HEK293 (cell line): Measurements from ENCODE around the gene MKLN1.

Experiments
- CTCF ChIA-PET: fragments of 350-600 bp; formaldehyde crosslinking; extraction: SDS; loops from one replicate; lab custom pipeline; 2021; ENCODE audit warnings: antibody characterized with exemption; lab: Yijun Ruan, JAX
- POLR2A ChIA-PET: fragments of 300-600 bp; formaldehyde crosslinking; extraction: SDS; loops from one replicate; lab custom pipeline; 2020; ENCODE audit warnings: antibody characterized with exemption, inconsistent platforms; lab: Yijun Ruan, JAX
- H3K27ac ChIP-seq: fragments of 200-500 bp; sonication (Bioruptor generic); 2 replicates; pipeline ENCODE4 v1.5.1; 2014; ENCODE audit warnings: low read depth, low read length, control low read depth, inconsistent platforms; ENCODE audit errors: extremely low read depth
- H3K36me3 ChIP-seq, 2 experiments: fragments of 200-500 bp in 1 of 2; sonication (Bioruptor generic) in 1 of 2; 1 replicate in 1 of 2; 2 replicates in 1 of 2; pipeline ENCODE4 v1.5.1; 2014 to 2017; ENCODE audit warnings: inconsistent platforms in 2 of 2, low read length in 2 of 2; ENCODE audit not compliant: control insufficient read depth in 2 of 2, insufficient read depth in 1 of 2
- H3K4me1 ChIP-seq: fragments of 200-500 bp; sonication (Bioruptor generic); 2 replicates; pipeline ENCODE4 v1.5.1; 2014; ENCODE audit warnings: mild to moderate bottlenecking, low read length, inconsistent platforms; ENCODE audit not compliant: control insufficient read depth, insufficient read depth
- H3K4me3 ChIP-seq: 2 replicates; pipeline ENCODE4 v1.5.1; 2011; ENCODE audit warnings: low read depth, mild to moderate bottlenecking, control low read depth, low read length, moderate library complexity
- H3K9me3 ChIP-seq: fragments of 200-500 bp; sonication (Bioruptor generic); 2 replicates; pipeline ENCODE4 v1.5.1; 2014; ENCODE audit warnings: low read depth, low read length, inconsistent platforms; ENCODE audit not compliant: control insufficient read depth, insufficient read depth
- HOXC10 ChIP-seq: sonication (generic); formaldehyde crosslinking; IDR thresholded peaks from 2 replicates; pipeline ENCODE4 v1.8.1; 2023; ENCODE audit warnings: mild to moderate bottlenecking, missing genetic modification reagents
- MZF1 ChIP-seq: fragments of 450-650 bp; formaldehyde crosslinking; IDR thresholded peaks from 2 replicates; pipeline ENCODE4 v1.5.1; 2017; ENCODE audit warnings: missing biosample characterization, missing genetic modification characterization, borderline replicate concordance
- TCF7L2 ChIP-seq: IDR thresholded peaks from 2 replicates; pipeline ENCODE4 v1.6.1; 2011; ENCODE audit warnings: low read depth, mild to moderate bottlenecking, inconsistent platforms, low read length, moderate library complexity, borderline replicate concordance
- ZBTB20 ChIP-seq: fragments of 450-650 bp; formaldehyde crosslinking; IDR thresholded peaks from 2 replicates; pipeline ENCODE4 v1.5.1; 2016; ENCODE audit warnings: missing biosample characterization, missing genetic modification characterization
- ZBTB8A ChIP-seq: fragments of 450-650 bp; formaldehyde crosslinking; IDR thresholded peaks from 2 replicates; pipeline ENCODE4 v1.5.1; 2016; ENCODE audit warnings: missing biosample characterization, missing genetic modification characterization
- ZNF10 ChIP-seq: fragments of 450-650 bp; formaldehyde crosslinking; IDR thresholded peaks from 2 replicates; pipeline ENCODE4 v1.5.1; 2017; ENCODE audit warnings: missing biosample characterization, missing genetic modification characterization
- ZNF174 ChIP-seq: fragments of 450-650 bp; formaldehyde crosslinking; IDR thresholded peaks from 2 replicates; pipeline ENCODE4 v1.5.0; 2017; ENCODE audit warnings: missing biosample characterization, mild to moderate bottlenecking, missing genetic modification characterization
- ZNF266 ChIP-seq: fragments of 450-650 bp; formaldehyde crosslinking; IDR thresholded peaks from 2 replicates; pipeline ENCODE4 v1.5.1; 2016; ENCODE audit warnings: missing biosample characterization, missing genetic modification characterization, low read depth
- ZNF302 ChIP-seq: fragments of 450-650 bp; formaldehyde crosslinking; IDR thresholded peaks from 2 replicates; pipeline ENCODE4 v1.5.1; 2016; ENCODE audit warnings: missing biosample characterization, missing genetic modification characterization, low read depth
- ZNF335 ChIP-seq: fragments of 450-650 bp; formaldehyde crosslinking; conservative IDR thresholded peaks from 2 replicates; pipeline ENCODE4 v1.5.1; 2016; ENCODE audit warnings: missing biosample characterization, missing genetic modification characterization
- ZNF677 ChIP-seq: fragments of 450-650 bp; IDR thresholded peaks from 2 replicates; pipeline ENCODE4 v1.5.0; 2018; ENCODE audit warnings: missing biosample characterization, mild to moderate bottlenecking, missing genetic modification characterization, moderate library complexity
- ZSCAN30 ChIP-seq: fragments of 450-650 bp; IDR thresholded peaks from 2 replicates; pipeline ENCODE4 v1.5.1; 2018; ENCODE audit warnings: missing biosample characterization, mild to moderate bottlenecking, missing genetic modification characterization, moderate library complexity
- TF ChIP-seq, protein P1 (sequence below): fragments of 450-650 bp; formaldehyde crosslinking; IDR thresholded peaks from 2 replicates; pipeline ENCODE4 v1.5.1; 2016; ENCODE audit warnings: missing biosample characterization, missing genetic modification characterization, low read depth
- TF ChIP-seq, protein P2 (sequence below): fragments of 450-650 bp; formaldehyde crosslinking; IDR thresholded peaks from 2 replicates; pipeline ENCODE4 v1.5.1; 2016; ENCODE audit warnings: missing biosample characterization, missing genetic modification characterization
- TF ChIP-seq, protein P3 (sequence below): fragments of 450-650 bp; formaldehyde crosslinking; IDR thresholded peaks from 2 replicates; pipeline ENCODE4 v1.5.1; 2016; ENCODE audit warnings: missing biosample characterization, missing genetic modification characterization

MKLN1 gene

DNA sequence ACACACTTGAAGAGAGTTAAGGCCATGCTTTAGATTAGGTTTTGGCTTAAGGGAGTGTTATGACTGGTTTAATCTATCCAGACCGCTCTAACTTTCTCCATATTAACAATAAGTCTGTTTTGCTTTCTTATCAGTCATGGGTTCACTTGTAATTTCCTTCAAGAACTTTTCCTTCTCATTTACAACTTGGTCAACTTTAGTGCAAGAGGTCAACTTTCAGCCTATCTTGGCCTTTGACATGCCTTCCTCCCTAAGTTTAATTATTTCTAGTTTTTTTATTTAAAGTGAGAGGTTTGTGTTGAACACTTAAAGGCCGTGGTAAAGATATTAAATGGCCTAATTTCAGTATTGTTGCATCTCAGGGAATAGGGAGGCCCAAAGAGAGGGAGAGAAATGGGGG lies 75.6 kb downstream of the MKLN1 start (continued):
- TF ChIP-seq, protein P1, sequence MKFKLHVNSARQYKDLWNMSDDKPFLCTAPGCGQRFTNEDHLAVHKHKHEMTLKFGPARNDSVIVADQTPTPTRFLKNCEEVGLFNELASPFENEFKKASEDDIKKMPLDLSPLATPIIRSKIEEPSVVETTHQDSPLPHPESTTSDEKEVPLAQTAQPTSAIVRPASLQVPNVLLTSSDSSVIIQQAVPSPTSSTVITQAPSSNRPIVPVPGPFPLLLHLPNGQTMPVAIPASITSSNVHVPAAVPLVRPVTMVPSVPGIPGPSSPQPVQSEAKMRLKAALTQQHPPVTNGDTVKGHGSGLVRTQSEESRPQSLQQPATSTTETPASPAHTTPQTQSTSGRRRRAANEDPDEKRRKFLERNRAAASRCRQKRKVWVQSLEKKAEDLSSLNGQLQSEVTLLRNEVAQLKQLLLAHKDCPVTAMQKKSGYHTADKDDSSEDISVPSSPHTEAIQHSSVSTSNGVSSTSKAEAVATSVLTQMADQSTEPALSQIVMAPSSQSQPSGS (tag by site-specific recombination): no peak
- TF ChIP-seq ZSCAN30 (tag by site-specific recombination): no peak
- TF ChIP-seq ZNF335: no peak
- TF ChIP-seq, protein P2, sequence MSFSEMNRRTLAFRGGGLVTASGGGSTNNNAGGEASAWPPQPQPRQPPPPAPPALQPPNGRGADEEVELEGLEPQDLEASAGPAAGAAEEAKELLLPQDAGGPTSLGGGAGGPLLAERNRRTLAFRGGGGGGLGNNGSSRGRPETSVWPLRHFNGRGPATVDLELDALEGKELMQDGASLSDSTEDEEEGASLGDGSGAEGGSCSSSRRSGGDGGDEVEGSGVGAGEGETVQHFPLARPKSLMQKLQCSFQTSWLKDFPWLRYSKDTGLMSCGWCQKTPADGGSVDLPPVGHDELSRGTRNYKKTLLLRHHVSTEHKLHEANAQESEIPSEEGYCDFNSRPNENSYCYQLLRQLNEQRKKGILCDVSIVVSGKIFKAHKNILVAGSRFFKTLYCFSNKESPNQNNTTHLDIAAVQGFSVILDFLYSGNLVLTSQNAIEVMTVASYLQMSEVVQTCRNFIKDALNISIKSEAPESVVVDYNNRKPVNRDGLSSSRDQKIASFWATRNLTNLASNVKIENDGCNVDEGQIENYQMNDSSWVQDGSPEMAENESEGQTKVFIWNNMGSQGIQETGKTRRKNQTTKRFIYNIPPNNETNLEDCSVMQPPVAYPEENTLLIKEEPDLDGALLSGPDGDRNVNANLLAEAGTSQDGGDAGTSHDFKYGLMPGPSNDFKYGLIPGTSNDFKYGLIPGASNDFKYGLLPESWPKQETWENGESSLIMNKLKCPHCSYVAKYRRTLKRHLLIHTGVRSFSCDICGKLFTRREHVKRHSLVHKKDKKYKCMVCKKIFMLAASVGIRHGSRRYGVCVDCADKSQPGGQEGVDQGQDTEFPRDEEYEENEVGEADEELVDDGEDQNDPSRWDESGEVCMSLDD (tag by site-specific recombination): no peak

DNA sequence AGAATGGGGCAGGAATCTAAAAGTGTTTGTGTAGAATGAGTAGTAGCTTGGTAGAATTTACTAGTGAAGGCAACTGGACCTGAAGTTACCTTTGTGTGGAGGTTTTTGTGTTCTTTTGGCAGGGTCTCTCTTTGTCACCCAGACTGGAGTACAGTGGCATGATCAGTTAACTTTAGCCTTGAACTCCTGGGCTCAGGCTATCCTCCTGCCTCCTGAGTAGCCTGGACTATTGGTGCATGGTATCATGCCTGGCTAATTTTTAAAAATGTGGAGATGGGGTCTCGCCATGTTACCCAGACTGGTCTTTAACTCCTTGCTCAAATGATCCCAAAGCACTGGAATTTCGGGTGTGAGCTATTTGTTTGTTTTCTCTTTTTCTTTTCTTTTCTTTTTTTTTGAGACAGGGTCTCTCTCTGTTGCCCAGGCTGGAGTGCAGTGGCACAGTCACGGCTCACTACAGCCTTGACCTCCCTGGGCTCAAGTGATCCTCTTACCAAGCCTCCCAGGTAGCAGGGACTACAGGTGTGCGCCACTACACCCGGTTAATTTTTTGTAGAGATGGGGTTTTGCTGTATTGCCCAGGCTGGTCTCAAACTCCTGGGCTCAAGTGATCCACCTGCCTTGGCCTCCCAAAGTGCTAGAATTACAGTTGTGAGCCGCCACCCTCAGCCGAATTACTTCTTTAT lies 76.7 kb downstream of the MKLN1 start:
- Histone ChIP-seq H3K27ac (no peak overlapping the region), H3K4me3 (no peak overlapping the region), H3K4me1 (no peaks in the 10 kb centered on the region; the same call in 1 of the 2 replicates), H3K9me3 (no peaks in the 10 kb centered on the region), H3K36me3 (peaks cover 0 to under 1% of the 10 kb centered on the region in 2 experiments; a peak in 2 of 3 replicates)
- CTCF ChIA-PET: interaction anchor here (0.6 to 0.8 kb wide), 2 partner anchors 131 to 599 kb away, joined by 3 to 4 read pairs; no protein-coding TSS in a partner anchor
- POLR2A ChIA-PET: no interaction called here
- TF ChIP-seq ZNF677: no peak
- TF ChIP-seq ZNF266 (tag by site-specific recombination): no peak
- no peak for TF ChIP-seq TCF7L2
- no peak for TF ChIP-seq ZNF302 (tag by site-specific recombination)
- TF ChIP-seq ZNF335: no peak
- TF ChIP-seq, protein P3, sequence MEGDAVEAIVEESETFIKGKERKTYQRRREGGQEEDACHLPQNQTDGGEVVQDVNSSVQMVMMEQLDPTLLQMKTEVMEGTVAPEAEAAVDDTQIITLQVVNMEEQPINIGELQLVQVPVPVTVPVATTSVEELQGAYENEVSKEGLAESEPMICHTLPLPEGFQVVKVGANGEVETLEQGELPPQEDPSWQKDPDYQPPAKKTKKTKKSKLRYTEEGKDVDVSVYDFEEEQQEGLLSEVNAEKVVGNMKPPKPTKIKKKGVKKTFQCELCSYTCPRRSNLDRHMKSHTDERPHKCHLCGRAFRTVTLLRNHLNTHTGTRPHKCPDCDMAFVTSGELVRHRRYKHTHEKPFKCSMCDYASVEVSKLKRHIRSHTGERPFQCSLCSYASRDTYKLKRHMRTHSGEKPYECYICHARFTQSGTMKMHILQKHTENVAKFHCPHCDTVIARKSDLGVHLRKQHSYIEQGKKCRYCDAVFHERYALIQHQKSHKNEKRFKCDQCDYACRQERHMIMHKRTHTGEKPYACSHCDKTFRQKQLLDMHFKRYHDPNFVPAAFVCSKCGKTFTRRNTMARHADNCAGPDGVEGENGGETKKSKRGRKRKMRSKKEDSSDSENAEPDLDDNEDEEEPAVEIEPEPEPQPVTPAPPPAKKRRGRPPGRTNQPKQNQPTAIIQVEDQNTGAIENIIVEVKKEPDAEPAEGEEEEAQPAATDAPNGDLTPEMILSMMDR (tag by site-specific recombination): no peak

DNA sequence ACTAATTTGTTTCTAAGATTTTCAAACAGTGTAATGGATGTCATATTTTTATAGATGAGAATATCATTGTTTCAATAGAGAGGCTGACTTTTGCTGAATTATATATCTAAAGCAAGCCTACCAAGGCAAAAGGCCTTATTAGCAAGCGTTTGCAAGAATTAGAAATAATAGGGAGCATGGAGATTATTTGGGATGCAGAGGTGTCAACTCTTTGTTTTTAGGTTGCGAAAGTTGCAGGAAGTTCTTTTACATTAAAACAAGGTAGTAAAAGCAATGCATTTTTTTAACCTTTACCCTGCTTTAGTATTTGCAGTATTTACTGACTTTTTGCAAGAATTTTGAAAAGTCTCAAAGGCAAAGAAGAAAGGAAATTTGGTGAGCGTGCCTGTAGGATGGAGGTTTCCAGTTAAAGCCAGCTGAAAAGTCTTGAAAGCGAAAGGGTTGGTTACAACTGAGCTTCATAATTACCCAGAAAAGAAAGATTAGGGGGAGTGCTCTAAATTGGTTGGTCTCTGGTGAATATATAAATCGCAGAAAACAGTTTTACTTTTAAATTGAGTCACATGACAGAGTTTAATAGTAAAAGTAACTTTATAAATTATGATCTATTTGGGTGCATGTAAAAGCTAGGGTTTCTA lies 81.6 kb downstream of the MKLN1 start:
- no peaks in the 10 kb centered on the region for H3K4me1 ChIP-seq
- no peak for TF ChIP-seq ZNF335
- no peak for TF ChIP-seq MZF1 (tag by site-specific recombination)
- no peak for TF ChIP-seq ZBTB20 (tag by site-specific recombination)
- no peak for TF ChIP-seq HOXC10
- no peak for TF ChIP-seq ZNF10
- no peak for TF ChIP-seq ZBTB8A (tag by site-specific recombination)
- TF ChIP-seq ZNF174 (tag by site-specific recombination): no peak
- ChIA-PET POLR2A (no interaction called here), CTCF (no interaction called here)
- H3K36me3 ChIP-seq: peaks cover 8 to 14% of the 10 kb centered on the region in 2 experiments
- H3K27ac ChIP-seq: no peak overlapping the region
- no peak overlapping the region for H3K4me3 ChIP-seq
- H3K9me3 ChIP-seq: no peaks in the 10 kb centered on the region
